GM23338 (cell line): ENCODE measurements around the gene BIRC3. TPM values are rescaled to one million over a fixed set of nuclear protein-coding genes. Genes with fewer than 3 reads are reported as not detected.

ENCODE experiments used
- ATAC-seq: fragments of 200-7000 bp; cut with Tn5 transposase; 3 replicates; pipeline ENCODE4 v1.9.1; 2020
- DNase-seq: peaks from one replicate; pipeline ENCODE4 v3.0.0-alpha.2; 2015; ENCODE audit warnings: low spot score
- H2AFZ ChIP-seq: fragments of 200-600 bp; sonication (generic); 2 replicates; pipeline ENCODE4 v1.8.0; 2016; ENCODE audit warnings: antibody characterized with exemption, mild to moderate bottlenecking, moderate library complexity
- H3F3A ChIP-seq: fragments of 200-600 bp; sonication (generic); replicated peaks from 2 replicates; pipeline ENCODE4 v1.8.0; 2017; ENCODE audit warnings: antibody characterized with exemption, mixed run types, low read depth
- H3K27ac ChIP-seq: fragments of 200-600 bp; sonication (generic); 2 replicates; pipeline ENCODE4 v1.6.1; 2016; ENCODE audit warnings: low read depth
- H3K27me3 ChIP-seq: fragments of 200-600 bp; sonication (generic); 2 replicates; pipeline ENCODE4 v1.8.0; 2016; ENCODE audit warnings: mild to moderate bottlenecking, mixed run types, moderate library complexity; ENCODE audit not compliant: insufficient read depth
- H3K36me3 ChIP-seq: fragments of 200-600 bp; sonication (generic); 2 replicates; pipeline ENCODE4 v1.8.0; 2016; ENCODE audit warnings: mild to moderate bottlenecking; ENCODE audit not compliant: insufficient read depth
- H3K4me1 ChIP-seq: fragments of 200-600 bp; sonication (generic); 2 replicates; pipeline ENCODE4 v1.8.0; 2016; ENCODE audit warnings: mild to moderate bottlenecking, moderate library complexity; ENCODE audit not compliant: insufficient read depth
- H3K4me2 ChIP-seq: fragments of 200-600 bp; sonication (generic); 2 replicates; pipeline ENCODE4 v1.7.1; 2017; ENCODE audit warnings: mixed run types
- H3K4me3 ChIP-seq: fragments of 200-600 bp; sonication (generic); 2 replicates; pipeline ENCODE4 v1.6.1; 2016; ENCODE audit warnings: mixed run types
- H3K79me2 ChIP-seq: fragments of 200-600 bp; sonication (generic); replicated peaks from 2 replicates; pipeline ENCODE4 v1.8.0; 2017; ENCODE audit warnings: mild to moderate bottlenecking; ENCODE audit not compliant: insufficient read depth
- H3K9me2 ChIP-seq: fragments of 200-600 bp; sonication (generic); 2 replicates; pipeline ENCODE4 v1.8.0; 2017; ENCODE audit not compliant: insufficient read depth
- H4K20me1 ChIP-seq: fragments of 200-600 bp; sonication (generic); replicated peaks from 2 replicates; pipeline ENCODE4 v1.8.0; 2017; ENCODE audit warnings: mild to moderate bottlenecking; ENCODE audit not compliant: insufficient read depth
- H3K27ac Mint-ChIP-seq: 2 replicates; pipeline ENCODE4 v1.8.0; 2020; ENCODE audit warnings: inconsistent platforms, mild to moderate bottlenecking, moderate library complexity, mixed read lengths
- H3K27me3 Mint-ChIP-seq: 3 replicates; pipeline ENCODE4 v1.8.0; 2022; ENCODE audit warnings: low read depth, mild to moderate bottlenecking, moderate library complexity, mixed read lengths, inconsistent platforms; ENCODE audit not compliant: insufficient read depth, poor library complexity
- H3K36me3 Mint-ChIP-seq: 3 replicates; pipeline ENCODE4 v1.8.0; 2021; ENCODE audit warnings: low read depth, mild to moderate bottlenecking, inconsistent platforms, moderate library complexity, mixed read lengths
- H3K4me1 Mint-ChIP-seq: 3 replicates; pipeline ENCODE4 v1.8.0; 2020; ENCODE audit warnings: mild to moderate bottlenecking, inconsistent platforms, mixed read lengths
- H3K4me3 Mint-ChIP-seq: 3 replicates; pipeline ENCODE4 v1.8.0; 2021; ENCODE audit warnings: moderate library complexity, mild to moderate bottlenecking, inconsistent platforms, mixed read lengths
- H3K9me3 Mint-ChIP-seq: 3 replicates; pipeline ENCODE4 v1.8.0; 2020; ENCODE audit warnings: moderate library complexity, mild to moderate bottlenecking, inconsistent platforms, mixed read lengths
- EZH2 ChIP-seq: fragments of 200-600 bp; sonication (generic); IDR thresholded peaks from one replicate; pipeline ENCODE4 v1.8.0; 2017; ENCODE audit warnings: antibody characterized with exemption, mild to moderate bottlenecking, low read depth; ENCODE audit not compliant: unreplicated experiment
- NANOG ChIP-seq: IDR thresholded peaks from 2 replicates; pipeline ENCODE4 v1.6.1; 2016; ENCODE audit warnings: antibody characterized with exemption, borderline replicate concordance
- STAT1 ChIP-seq: IDR thresholded peaks from one replicate; pipeline ENCODE4 v1.6.1; 2016; ENCODE audit warnings: antibody characterized with exemption; ENCODE audit not compliant: unreplicated experiment
- ZNF331 ChIP-seq: fragments of 250-450 bp; sonication (Bioruptor Pico); IDR thresholded peaks from 2 replicates; pipeline ENCODE4 v1.5.0; 2020; ENCODE audit warnings: low read depth, mild to moderate bottlenecking, moderate library complexity
- polyA plus RNA-seq: library from polyadenylated mRNA; unstranded; fragments of >200 nt; fragmentation: Nextera tagmentation; extraction: Ambion mirVana; gene quantifications from 2 replicates; pipeline ENCODE4 v1.2.1, GENCODE V29; 2016
- total RNA-seq: library from RNA; depleted of rRNA; stranded (reverse); fragments of >200 nt; shearing (Covaris generic); gene quantifications from 2 replicates; pipeline ENCODE4 v1.2.3, GENCODE V29; 2014
- TF ChIP-seq, protein P1 (sequence below): fragments of 250-450 bp; sonication (Bioruptor Pico); IDR thresholded peaks from 2 replicates; pipeline ENCODE4 v1.5.0; 2020; ENCODE audit warnings: mild to moderate bottlenecking, moderate library complexity
- TF ChIP-seq, protein P2 (sequence below), 2 experiments: fragments of 200-600 bp in 1 of 2; sonication (generic) in 1 of 2; conservative IDR thresholded peaks; 2 replicates each; pipeline versions ENCODE4 v1.5.1 to v1.6.1; 2016 to 2017; ENCODE audit warnings: antibody characterized with exemption in 2 of 2, low read depth in 2 of 2, mild to moderate bottlenecking in 2 of 2, moderate library complexity in 1 of 2
- TF ChIP-seq, protein P3 (sequence below): IDR thresholded peaks from 2 replicates; pipeline ENCODE4 v1.6.1; 2016; ENCODE audit warnings: antibody characterized with exemption
- TF ChIP-seq, protein P4 (sequence below): IDR thresholded peaks from one replicate; pipeline ENCODE4 v1.6.1; 2018; ENCODE audit warnings: antibody characterized with exemption; ENCODE audit not compliant: unreplicated experiment

Gene BIRC3
- total and polyA plus RNA-seq, 2 experiments from 2014 or later: 0.03 TPM; not detected in 1

DNA sequence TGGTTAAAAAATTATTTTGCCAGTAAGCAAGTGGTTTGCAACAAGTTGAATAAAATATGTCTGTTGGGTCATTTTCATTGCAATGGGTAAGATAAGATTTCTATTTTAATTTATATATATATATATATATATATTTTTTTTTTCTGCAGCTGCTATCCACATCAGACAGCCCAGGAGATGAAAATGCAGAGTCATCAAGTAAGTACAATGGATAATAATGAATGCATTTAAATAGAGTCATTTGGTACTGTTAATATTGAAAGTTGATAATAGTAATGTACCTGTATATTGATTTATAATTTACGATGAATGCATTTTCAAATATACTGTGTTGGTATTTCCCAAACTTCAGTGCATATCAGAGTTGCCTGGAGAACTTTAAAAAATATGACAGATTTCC is 11.5 kb downstream of the BIRC3 start (continued):
- TF ChIP-seq, protein P1, sequence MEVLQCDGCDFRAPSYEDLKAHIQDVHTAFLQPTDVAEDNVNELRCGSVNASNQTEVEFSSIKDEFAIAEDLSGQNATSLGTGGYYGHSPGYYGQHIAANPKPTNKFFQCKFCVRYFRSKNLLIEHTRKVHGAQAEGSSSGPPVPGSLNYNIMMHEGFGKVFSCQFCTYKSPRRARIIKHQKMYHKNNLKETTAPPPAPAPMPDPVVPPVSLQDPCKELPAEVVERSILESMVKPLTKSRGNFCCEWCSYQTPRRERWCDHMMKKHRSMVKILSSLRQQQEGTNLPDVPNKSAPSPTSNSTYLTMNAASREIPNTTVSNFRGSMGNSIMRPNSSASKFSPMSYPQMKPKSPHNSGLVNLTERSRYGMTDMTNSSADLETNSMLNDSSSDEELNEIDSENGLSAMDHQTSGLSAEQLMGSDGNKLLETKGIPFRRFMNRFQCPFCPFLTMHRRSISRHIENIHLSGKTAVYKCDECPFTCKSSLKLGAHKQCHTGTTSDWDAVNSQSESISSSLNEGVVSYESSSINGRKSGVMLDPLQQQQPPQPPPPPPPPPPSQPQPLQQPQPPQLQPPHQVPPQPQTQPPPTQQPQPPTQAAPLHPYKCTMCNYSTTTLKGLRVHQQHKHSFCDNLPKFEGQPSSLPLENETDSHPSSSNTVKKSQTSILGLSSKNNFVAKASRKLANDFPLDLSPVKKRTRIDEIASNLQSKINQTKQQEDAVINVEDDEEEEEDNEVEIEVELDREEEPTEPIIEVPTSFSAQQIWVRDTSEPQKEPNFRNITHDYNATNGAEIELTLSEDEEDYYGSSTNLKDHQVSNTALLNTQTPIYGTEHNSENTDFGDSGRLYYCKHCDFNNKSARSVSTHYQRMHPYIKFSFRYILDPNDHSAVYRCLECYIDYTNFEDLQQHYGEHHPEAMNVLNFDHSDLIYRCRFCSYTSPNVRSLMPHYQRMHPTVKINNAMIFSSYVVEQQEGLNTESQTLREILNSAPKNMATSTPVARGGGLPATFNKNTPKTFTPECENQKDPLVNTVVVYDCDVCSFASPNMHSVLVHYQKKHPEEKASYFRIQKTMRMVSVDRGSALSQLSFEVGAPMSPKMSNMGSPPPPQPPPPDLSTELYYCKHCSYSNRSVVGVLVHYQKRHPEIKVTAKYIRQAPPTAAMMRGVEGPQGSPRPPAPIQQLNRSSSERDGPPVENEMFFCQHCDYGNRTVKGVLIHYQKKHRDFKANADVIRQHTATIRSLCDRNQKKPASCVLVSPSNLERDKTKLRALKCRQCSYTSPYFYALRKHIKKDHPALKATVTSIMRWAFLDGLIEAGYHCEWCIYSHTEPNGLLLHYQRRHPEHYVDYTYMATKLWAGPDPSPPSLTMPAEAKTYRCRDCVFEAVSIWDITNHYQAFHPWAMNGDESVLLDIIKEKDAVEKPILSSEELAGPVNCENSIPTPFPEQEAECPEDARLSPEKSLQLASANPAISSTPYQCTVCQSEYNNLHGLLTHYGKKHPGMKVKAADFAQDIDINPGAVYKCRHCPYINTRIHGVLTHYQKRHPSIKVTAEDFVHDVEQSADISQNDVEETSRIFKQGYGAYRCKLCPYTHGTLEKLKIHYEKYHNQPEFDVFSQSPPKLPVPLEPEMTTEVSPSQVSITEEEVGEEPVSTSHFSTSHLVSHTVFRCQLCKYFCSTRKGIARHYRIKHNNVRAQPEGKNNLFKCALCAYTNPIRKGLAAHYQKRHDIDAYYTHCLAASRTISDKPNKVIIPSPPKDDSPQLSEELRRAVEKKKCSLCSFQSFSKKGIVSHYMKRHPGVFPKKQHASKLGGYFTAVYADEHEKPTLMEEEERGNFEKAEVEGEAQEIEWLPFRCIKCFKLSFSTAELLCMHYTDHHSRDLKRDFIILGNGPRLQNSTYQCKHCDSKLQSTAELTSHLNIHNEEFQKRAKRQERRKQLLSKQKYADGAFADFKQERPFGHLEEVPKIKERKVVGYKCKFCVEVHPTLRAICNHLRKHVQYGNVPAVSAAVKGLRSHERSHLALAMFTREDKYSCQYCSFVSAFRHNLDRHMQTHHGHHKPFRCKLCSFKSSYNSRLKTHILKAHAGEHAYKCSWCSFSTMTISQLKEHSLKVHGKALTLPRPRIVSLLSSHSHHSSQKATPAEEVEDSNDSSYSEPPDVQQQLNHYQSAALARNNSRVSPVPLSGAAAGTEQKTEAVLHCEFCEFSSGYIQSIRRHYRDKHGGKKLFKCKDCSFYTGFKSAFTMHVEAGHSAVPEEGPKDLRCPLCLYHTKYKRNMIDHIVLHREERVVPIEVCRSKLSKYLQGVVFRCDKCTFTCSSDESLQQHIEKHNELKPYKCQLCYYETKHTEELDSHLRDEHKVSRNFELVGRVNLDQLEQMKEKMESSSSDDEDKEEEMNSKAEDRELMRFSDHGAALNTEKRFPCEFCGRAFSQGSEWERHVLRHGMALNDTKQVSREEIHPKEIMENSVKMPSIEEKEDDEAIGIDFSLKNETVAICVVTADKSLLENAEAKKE: no peak

DNA sequence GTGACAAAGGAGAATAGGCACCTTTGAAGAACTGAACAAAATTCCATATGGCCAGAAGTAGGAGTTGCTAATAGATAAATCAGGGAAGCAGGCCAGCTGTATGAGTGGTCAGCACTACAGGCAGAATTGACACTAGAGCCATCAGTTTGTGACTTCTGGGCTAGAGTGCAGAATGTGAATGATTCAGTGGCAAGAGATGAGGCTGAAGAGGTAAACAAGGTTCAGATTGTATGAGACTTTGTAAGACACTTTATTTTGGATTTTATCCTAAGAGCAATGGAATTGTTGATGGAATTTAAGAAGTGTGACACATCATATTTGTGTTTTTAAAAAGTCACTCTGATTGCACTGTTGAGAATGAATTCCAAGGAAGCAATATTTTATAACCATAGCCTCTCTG is 12.9 kb downstream of the BIRC3 start:
- no peaks in the 10 kb centered on the region for H3K36me3 Mint-ChIP-seq
- Histone ChIP-seq H3F3A (no peaks in the 10 kb centered on the region), H3K27me3 (no peaks in the 10 kb centered on the region), H3K9me2 (no peaks in the 10 kb centered on the region), H2AFZ (no peak overlapping the region), H4K20me1 (no peaks in the 10 kb centered on the region), H3K27ac (no peak overlapping the region), H3K4me1 (no peaks in the 10 kb centered on the region), H3K4me2 (no peak overlapping the region), H3K79me2 (no peaks in the 10 kb centered on the region), H3K36me3 (no peaks in the 10 kb centered on the region), H3K4me3 (no peak overlapping the region)
- no peak overlapping the region for H3K4me3 Mint-ChIP-seq
- no peaks in the 10 kb centered on the region for H3K4me1 Mint-ChIP-seq
- peaks cover 2% of the 10 kb centered on the region for H3K27me3 Mint-ChIP-seq
- TF ChIP-seq, protein P2, sequence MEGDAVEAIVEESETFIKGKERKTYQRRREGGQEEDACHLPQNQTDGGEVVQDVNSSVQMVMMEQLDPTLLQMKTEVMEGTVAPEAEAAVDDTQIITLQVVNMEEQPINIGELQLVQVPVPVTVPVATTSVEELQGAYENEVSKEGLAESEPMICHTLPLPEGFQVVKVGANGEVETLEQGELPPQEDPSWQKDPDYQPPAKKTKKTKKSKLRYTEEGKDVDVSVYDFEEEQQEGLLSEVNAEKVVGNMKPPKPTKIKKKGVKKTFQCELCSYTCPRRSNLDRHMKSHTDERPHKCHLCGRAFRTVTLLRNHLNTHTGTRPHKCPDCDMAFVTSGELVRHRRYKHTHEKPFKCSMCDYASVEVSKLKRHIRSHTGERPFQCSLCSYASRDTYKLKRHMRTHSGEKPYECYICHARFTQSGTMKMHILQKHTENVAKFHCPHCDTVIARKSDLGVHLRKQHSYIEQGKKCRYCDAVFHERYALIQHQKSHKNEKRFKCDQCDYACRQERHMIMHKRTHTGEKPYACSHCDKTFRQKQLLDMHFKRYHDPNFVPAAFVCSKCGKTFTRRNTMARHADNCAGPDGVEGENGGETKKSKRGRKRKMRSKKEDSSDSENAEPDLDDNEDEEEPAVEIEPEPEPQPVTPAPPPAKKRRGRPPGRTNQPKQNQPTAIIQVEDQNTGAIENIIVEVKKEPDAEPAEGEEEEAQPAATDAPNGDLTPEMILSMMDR (conservative IDR thresholded peaks at IDR 0.05; ENCODE audit: low read depth in 2 of 2): no peak
- no peak for DNase-seq
- no peaks in the 10 kb centered on the region for H3K9me3 Mint-ChIP-seq
- H3K27ac Mint-ChIP-seq: no peak overlapping the region
- no peak for ATAC-seq

DNA sequence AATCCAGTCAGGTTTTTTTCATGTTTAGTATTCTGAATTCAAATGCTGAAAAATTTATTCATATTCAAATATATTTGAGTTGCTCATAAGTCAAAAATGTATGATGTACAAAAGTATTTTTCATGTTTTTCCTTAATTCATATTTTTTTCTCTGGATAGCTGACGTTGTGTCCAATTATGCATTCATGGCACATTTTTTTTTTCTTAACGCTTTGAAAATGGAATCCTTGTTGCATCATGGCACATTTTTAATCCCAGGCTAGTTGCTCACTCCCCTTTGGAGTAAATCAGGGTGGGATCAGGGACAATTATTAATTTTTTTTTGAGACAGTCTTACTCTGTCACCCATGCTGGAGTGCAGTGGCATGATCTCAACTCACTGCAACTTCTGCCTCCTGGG is 14.1 kb downstream of the BIRC3 start:
- Histone ChIP-seq H4K20me1 (no peaks in the 10 kb centered on the region), H3K9me2 (no peaks in the 10 kb centered on the region), H3K4me3 (no peak overlapping the region), H3F3A (no peaks in the 10 kb centered on the region), H3K4me1 (no peaks in the 10 kb centered on the region), H3K4me2 (no peak overlapping the region), H2AFZ (no peak overlapping the region), H3K27ac (no peak overlapping the region), H3K27me3 (no peaks in the 10 kb centered on the region), H3K36me3 (no peaks in the 10 kb centered on the region), H3K79me2 (no peaks in the 10 kb centered on the region)
- Mint-ChIP-seq H3K36me3 (no peaks in the 10 kb centered on the region), H3K27ac (no peak overlapping the region), H3K4me3 (no peak overlapping the region), H3K27me3 (peaks cover 2% of the 10 kb centered on the region), H3K4me1 (no peaks in the 10 kb centered on the region), H3K9me3 (no peaks in the 10 kb centered on the region)
- DNase-seq (no peak), ATAC-seq (no peak)
- TF ChIP-seq, protein P3, sequence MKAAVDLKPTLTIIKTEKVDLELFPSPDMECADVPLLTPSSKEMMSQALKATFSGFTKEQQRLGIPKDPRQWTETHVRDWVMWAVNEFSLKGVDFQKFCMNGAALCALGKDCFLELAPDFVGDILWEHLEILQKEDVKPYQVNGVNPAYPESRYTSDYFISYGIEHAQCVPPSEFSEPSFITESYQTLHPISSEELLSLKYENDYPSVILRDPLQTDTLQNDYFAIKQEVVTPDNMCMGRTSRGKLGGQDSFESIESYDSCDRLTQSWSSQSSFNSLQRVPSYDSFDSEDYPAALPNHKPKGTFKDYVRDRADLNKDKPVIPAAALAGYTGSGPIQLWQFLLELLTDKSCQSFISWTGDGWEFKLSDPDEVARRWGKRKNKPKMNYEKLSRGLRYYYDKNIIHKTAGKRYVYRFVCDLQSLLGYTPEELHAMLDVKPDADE: no peak
- no peak for TF ChIP-seq ZNF331 (CRISPR knock-in tag)
- TF ChIP-seq STAT1: no peak
- TF ChIP-seq NANOG: no peak
- TF ChIP-seq, protein P4, sequence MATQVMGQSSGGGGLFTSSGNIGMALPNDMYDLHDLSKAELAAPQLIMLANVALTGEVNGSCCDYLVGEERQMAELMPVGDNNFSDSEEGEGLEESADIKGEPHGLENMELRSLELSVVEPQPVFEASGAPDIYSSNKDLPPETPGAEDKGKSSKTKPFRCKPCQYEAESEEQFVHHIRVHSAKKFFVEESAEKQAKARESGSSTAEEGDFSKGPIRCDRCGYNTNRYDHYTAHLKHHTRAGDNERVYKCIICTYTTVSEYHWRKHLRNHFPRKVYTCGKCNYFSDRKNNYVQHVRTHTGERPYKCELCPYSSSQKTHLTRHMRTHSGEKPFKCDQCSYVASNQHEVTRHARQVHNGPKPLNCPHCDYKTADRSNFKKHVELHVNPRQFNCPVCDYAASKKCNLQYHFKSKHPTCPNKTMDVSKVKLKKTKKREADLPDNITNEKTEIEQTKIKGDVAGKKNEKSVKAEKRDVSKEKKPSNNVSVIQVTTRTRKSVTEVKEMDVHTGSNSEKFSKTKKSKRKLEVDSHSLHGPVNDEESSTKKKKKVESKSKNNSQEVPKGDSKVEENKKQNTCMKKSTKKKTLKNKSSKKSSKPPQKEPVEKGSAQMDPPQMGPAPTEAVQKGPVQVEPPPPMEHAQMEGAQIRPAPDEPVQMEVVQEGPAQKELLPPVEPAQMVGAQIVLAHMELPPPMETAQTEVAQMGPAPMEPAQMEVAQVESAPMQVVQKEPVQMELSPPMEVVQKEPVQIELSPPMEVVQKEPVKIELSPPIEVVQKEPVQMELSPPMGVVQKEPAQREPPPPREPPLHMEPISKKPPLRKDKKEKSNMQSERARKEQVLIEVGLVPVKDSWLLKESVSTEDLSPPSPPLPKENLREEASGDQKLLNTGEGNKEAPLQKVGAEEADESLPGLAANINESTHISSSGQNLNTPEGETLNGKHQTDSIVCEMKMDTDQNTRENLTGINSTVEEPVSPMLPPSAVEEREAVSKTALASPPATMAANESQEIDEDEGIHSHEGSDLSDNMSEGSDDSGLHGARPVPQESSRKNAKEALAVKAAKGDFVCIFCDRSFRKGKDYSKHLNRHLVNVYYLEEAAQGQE: no peak
- no peak for TF ChIP-seq EZH2
